ENCODE data around the gene USP32. TPM values are rescaled to one million over a fixed set of nuclear protein-coding genes. Genes with fewer than 3 reads are reported as not detected.

USP32 gene
- total RNA-seq, 1 donor from 2014 or later = 22.8 TPM

DNA sequence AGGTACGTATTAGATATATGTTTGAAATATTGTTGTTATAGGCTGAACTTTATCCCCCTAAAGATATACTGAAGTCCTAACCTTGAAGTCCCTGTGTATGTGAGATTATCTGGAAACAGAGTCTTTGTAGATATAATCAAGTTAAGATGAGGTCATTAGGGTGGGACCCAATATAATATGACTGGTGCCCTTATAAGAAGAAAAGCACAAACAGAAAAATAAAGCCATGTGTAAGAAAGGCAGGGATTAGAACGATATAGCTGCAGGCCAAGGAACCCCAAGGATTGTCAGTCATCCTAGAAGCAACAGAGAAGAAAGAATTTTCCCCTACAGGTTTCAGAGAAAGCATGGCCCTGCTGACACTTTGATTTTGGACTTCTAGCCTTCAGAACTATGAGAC is 95.8 kb downstream of the USP32 start:
- H3K27ac ChIP-seq (replicated peaks) = no peak overlapping the region
- TF ChIP-seq, protein P1, sequence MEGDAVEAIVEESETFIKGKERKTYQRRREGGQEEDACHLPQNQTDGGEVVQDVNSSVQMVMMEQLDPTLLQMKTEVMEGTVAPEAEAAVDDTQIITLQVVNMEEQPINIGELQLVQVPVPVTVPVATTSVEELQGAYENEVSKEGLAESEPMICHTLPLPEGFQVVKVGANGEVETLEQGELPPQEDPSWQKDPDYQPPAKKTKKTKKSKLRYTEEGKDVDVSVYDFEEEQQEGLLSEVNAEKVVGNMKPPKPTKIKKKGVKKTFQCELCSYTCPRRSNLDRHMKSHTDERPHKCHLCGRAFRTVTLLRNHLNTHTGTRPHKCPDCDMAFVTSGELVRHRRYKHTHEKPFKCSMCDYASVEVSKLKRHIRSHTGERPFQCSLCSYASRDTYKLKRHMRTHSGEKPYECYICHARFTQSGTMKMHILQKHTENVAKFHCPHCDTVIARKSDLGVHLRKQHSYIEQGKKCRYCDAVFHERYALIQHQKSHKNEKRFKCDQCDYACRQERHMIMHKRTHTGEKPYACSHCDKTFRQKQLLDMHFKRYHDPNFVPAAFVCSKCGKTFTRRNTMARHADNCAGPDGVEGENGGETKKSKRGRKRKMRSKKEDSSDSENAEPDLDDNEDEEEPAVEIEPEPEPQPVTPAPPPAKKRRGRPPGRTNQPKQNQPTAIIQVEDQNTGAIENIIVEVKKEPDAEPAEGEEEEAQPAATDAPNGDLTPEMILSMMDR (IDR thresholded peaks at IDR 0.05; ENCODE audit: borderline replicate concordance) = no peak
- H3K4me1 ChIP-seq = no peaks in the 10 kb centered on the region
- no peaks in the 10 kb centered on the region for H3K9me3 ChIP-seq (replicated peaks)
- H3K27me3 ChIP-seq (ENCODE audit: low read depth) = no peaks in the 10 kb centered on the region
- H3K4me3 ChIP-seq = no peak overlapping the region
- intact Hi-C loops (cut with micrococcal nuclease) = no loop called here
- H3K36me3 ChIP-seq = peaks cover 5% of the 10 kb centered on the region
- DNase-seq = no peak

DNA sequence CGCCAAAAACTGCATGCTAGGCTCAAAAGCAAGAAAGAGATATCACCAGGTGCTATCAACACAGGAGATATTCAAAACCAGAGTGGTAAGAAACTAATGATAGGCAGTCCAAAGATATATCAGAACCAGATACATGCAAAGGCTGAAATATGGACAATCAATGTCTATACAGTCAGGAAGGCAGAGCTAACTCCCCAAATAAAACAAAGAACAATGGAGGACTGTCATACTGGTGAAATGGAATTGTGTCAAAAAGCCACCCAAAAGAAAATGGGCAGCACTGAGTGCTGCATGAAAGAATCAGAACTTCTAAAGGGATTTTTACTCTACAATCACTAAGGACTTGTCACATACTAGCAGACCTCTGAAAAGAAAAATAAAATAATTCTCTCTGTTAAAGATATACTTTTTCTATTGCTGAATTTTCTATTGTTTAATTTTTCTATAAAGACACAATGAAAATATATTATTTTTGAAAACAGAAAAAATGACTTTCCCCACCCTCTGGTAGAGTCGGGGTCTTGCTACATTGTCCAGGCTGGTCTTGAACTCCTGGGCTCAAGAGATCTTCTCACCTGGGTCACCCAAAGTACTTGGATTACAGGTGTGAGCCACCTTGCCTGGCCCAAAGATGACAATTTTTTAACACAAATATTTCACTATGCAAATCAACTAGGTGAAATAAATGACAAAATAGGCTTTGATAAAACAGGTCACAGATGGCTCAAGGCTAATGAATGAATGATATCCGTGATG is 98.2 kb downstream of the USP32 start:
- H3K27ac ChIP-seq (replicated peaks) = no peak overlapping the region
- H3K27me3 ChIP-seq (ENCODE audit: low read depth) = no peaks in the 10 kb centered on the region
- H3K36me3 ChIP-seq = peaks cover 7% of the 10 kb centered on the region
- intact Hi-C loops (cut with micrococcal nuclease) = no loop called here
- no peak overlapping the region for H3K4me3 ChIP-seq
- TF ChIP-seq, protein P1 (IDR thresholded peaks at IDR 0.05; ENCODE audit: borderline replicate concordance) = no peak
- H3K4me1 ChIP-seq = no peaks in the 10 kb centered on the region
- DNase-seq = no peak
- H3K9me3 ChIP-seq (replicated peaks) = no peaks in the 10 kb centered on the region

DNA sequence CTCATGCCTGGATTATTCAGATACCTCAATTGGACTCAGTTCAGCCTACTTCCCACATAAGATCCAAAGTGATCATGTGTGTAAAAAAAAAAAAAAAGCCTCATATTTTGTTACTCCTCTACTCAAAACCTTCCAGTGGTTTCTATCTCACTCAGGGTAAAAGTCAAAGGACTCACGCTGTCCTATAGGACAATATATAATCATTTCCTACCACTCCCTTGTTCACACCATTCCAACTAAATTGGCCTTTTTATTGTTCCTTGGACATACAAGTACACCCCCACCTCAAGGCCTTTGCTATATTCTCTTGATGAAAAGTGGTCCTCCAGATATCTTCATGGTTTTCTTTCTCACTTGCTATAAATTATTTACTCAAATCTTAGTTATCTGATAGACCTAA is 99.2 kb downstream of the USP32 start:
- Histone ChIP-seq H3K4me3 (no peak overlapping the region), H3K27ac (replicated peaks) (no peak overlapping the region), H3K36me3 (peaks cover 16% of the 10 kb centered on the region), H3K9me3 (replicated peaks) (no peaks in the 10 kb centered on the region), H3K27me3 (ENCODE audit: low read depth) (no peaks in the 10 kb centered on the region), H3K4me1 (no peaks in the 10 kb centered on the region)
- TF ChIP-seq, protein P1 (IDR thresholded peaks at IDR 0.05; ENCODE audit: borderline replicate concordance) = no peak
- no peak for DNase-seq
- intact Hi-C loops (cut with micrococcal nuclease) = no loop called here

DNA sequence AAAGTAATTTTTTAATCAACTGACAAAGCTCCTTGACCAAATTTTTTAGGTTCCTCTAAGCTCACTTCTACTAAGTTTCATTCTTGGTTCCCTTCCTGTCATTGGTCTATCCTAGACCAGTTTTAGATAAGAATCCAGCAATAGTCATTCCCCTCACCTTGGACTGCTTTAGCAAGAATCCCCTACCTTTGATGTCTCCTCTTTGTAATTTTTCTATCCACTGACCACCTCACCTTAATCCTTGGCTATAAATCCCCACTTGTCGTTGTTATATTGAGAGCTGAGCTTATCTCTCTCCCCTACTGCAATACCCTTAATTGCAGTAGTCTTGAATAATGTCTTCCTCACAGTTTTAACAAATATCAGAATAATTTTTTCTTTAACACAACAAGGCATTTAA is 107.2 kb downstream of the USP32 start:
- H3K27ac ChIP-seq (replicated peaks) = no peak overlapping the region
- TF ChIP-seq, protein P1 (IDR thresholded peaks at IDR 0.05; ENCODE audit: borderline replicate concordance) = no peak
- intact Hi-C loops (cut with micrococcal nuclease) = no loop called here

DNA sequence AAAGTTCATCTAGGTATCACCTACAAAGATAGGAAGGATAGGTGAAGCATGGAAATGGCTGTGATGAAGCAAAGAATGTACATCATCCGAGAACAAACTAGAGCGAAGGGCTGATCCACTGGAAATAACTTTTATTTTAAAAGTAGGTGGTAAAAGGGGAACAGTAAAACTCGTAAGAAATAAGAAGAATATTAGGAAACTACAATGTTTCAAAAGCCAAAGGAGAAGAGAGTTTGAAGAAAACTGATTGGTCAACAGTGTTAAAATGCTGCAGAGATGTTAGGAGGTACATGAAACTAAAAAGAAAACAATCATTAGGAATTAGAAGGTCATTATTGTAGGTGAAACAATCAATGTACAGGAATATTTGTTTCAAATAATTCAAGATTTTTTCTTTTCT is 108.1 kb downstream of the USP32 start:
- TF ChIP-seq, protein P1 (IDR thresholded peaks at IDR 0.05; ENCODE audit: borderline replicate concordance) = no peak
- H3K4me3 ChIP-seq = no peak overlapping the region
- peaks cover 18% of the 10 kb centered on the region for H3K36me3 ChIP-seq
- no peak overlapping the region for H3K27ac ChIP-seq (replicated peaks)
- no peaks in the 10 kb centered on the region for H3K9me3 ChIP-seq (replicated peaks)
- no peak for DNase-seq
- intact Hi-C loops (cut with micrococcal nuclease) = no loop called here
- H3K27me3 ChIP-seq (ENCODE audit: low read depth) = no peaks in the 10 kb centered on the region
- no peaks in the 10 kb centered on the region for H3K4me1 ChIP-seq

More for the DNA sequence above, 107.2 kb downstream of the USP32 start:
- H3K4me1 ChIP-seq = no peaks in the 10 kb centered on the region
- H3K9me3 ChIP-seq (replicated peaks) = no peaks in the 10 kb centered on the region
- no peak for DNase-seq
- H3K27me3 ChIP-seq (ENCODE audit: low read depth) = no peaks in the 10 kb centered on the region
- H3K36me3 ChIP-seq = peaks cover 22% of the 10 kb centered on the region
- H3K4me3 ChIP-seq = no peak overlapping the region

All from left ventricle myocardium inferior (tissue), 1 donor.